GM21423 (cell line): ENCODE data around the gene ERCC3.
A peak's percentile ranks its signal among the peaks of the same experiment; 100 is the strongest.
"Not testable (repeated sequence)": the region's sequence is repeated elsewhere in the genome, so short reads cannot be mapped to it uniquely, and the experiment has no call there.

ENCODE experiments used
- ATAC-seq: cut with Tn5 transposase; IDR thresholded peaks from one replicate; pipeline ENCODE4 v1.9.1; 2021; ENCODE audit warnings: mild to moderate bottlenecking, moderate library complexity; ENCODE audit not compliant: unreplicated experiment

Gene ERCC3

DNA sequence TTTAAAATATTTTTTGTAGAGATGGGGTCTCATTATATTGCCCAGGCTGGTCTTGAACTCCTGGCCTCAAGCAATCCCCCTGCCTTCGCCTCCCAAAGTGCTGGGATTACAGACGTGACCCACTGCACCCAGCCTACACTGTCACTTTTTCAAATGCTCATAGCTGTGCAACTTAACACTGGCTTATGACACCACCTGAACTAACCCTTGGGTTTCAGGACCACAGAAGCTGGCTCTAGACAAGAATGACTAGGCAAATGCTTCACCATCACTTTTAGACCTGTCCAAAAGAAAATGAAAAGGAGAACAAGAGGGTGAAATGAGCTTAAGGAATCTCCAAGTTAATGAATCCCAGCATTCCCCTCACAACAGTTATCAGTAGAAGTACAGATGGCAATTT is 13.3 kb downstream of the ERCC3 start:
- ATAC-seq: no peak

DNA sequence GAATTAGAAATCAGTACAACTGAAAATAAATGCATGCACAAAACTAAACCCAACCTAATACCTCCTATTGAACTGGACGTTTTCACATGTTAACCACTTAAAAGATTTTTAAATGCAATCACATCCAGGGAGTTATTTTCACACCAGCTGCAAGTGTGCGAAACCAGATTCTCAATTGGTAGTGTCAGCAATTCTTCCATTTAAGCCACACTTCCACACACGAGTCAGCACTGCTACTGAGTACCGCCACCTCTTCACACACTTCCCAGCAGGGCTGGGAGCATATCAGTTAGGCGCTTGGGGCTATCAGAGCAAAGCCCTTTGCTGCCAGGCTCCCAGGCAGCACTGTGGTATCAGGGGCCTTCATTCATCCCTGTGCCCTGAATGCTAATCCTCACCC is 14.2 kb downstream of the ERCC3 start:
- no peak for ATAC-seq

DNA sequence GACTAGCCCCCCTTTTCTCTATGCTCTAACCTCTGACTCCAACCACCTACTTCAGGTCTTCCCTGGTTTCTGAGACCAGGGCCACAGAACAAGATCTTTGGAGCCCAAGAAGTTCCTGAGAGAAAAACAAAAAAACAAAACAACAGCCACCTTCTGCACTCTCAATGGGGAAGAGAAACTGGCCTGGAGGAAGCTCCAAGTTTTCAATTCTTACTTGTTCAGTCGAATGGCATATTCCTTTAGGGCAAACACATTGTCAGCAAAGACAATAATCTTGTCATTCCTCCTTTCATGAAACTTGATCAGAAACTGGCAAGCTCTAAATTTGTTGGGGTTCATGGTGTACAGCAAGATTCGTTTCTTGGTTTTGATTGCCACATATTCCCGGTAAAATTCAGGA is 15.0 kb downstream of the ERCC3 start:
- no peak for ATAC-seq

DNA sequence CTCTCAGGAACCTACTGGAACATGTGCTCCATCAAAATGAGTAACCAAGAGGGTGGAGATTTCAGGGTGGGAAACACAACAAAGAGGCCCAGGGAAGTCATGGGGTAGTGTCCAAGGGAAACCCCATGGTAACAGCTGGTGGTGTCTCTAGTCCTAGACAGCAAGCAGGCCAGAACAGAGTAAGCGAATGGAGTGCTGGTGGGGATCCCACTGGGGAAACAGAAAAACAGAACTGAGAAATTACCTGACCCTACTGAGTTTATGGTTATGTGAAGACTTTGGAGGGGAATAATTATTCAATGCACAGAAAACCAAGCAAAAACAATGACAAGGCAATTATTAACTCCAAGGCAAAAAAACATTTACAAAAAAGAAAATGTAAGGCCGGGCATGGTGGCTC is 16.9 kb downstream of the ERCC3 start:
- peak; percentile 84 for ATAC-seq

DNA sequence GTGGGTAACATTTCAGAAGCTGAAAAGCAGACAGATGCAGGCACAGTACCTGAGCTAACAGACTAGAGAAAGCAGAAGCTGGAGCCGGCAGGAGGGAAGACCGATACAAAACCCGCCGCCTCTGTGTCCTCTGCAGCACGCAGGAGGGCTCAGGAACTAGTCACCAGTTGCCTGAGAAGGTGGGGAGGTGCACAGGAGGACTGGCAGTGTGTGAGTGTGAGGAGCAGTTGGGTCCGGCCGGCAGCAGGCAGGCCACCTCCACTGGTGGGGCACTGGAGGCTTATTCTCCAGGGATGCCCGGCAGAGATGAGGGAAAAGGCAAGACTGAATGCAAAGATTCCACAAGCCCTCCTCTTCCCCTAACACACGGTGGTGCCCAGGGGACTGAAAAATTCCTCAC is 18.2 kb downstream of the ERCC3 start:
- no peak for ATAC-seq

DNA sequence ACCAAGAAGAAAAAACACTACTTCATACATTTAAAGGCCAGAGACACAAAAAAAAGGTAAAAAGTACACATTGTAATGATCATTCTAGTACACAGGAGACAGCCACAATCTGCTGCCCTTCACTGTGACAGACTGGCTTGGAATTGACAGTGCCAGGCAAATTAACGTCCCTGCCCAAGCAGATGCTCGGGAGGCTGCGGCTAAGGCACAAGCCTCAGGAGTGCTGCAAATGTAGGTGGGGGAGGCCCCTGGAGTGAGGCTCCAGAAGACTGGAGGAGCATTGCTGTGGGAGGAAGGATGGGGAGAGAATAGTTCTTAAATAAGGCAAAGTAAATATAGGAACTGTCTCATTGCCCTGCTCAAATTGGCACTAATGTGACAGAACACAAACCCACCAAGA is 18.6 kb downstream of the ERCC3 start:
- no peak for ATAC-seq

DNA sequence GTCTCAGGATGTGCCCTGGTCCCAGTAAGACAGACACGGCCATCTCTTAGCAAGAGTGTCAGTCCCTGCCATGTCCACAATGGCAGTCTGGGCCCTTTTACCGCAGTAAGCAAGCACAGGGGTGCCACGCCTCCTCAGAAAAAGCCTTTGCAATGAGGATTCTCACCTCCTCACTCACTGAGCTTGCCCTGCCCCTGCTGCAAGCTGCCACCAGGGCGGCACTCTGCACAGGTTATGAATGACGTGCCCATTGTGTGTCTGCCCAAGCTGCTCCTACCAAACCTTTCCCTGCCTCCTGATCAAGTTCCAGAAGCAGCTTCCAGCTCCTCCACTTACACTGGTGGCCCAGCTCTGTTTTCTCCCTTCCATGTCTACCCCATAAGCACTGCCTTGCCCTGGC is 23.3 kb downstream of the ERCC3 start:
- no peak for ATAC-seq

DNA sequence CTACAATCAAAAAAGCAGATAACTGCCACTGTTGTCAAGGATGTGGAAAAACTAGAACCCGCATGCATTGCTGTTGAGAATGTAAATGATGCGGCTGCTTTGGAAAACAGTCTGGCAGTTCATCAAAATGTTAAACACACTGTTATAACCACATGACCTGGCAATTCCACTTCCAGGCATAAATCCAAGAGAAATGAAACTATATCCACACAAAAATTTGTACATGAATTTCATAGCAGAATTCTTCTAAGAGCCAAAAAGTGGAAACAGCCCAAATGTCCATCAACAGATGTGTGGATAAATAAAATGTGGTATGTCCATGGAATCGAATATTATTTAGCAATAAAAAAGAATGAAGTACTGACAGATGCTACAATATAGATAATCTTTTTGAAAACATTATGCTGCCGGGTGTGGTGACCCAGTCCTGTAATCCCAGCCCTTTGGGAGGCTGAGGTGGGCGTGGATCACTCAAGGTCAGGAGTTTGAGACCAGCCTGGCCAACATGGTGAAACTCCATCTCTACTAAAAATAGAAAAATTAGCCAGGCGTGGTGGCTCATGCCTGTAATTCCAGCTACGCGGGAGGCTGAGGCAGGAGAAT is 32.0 kb downstream of the ERCC3 start:
- no peak for ATAC-seq

DNA sequence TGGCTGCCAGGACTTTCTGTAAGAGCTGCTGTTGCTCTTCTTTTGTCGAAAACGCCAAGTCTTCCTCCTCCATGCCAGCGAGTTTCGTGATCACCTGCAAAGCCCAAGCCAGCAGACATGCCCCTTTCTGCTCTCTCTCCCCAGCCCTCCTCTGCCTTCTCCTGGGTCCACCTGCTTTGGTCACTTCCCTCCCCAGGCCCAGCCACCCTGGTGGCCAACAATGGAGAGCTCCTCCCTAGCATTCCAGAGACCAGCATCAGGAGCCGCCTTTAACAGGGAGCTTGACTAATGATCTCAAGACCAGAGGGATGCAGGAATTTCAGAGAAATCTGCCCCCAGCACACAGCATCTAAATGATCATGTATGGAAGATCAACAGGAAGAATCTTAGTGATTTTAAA is 34.6 kb downstream of the ERCC3 start:
- ATAC-seq: no peak

DNA sequence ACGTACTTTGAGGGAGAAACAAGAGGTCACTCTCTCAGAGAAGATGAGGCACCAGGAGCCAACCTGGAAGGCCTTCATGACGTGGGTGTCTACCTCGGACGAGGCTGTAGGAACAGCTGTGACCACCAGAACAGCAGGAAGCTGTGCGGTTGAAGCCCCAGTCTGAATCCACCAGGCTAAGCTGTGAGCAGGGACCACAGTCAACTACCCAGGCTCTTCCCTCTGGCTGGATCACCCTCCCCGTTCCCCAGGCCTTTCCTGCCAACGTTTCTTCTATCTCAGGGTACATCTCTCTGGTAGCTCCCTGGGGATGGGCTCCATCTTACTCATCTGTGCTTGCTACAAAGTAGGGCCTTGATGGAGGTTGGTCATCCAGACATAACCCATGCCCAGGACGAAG is 37.1 kb downstream of the ERCC3 start:
- no peak for ATAC-seq

DNA sequence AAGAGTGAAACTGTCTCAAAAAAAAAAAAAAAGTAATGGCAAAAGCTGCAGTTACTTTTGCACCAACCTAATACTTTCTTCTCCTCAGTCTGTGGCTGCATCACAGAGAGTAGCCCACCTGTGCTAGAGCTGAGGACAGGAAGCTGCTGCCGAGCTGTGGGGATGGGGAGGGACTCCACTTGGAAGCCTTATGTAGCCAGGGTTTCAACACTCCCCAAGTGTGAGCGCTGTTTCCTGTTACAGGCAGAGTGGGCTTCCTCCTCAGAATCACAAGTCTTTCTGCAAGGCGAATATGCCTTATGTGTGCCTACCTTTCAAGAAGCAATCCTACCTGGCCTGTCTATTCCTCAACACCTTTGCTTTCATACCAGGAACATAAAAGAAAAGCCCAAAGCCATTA is 37.6 kb downstream of the ERCC3 start:
- ATAC-seq: no peak

DNA sequence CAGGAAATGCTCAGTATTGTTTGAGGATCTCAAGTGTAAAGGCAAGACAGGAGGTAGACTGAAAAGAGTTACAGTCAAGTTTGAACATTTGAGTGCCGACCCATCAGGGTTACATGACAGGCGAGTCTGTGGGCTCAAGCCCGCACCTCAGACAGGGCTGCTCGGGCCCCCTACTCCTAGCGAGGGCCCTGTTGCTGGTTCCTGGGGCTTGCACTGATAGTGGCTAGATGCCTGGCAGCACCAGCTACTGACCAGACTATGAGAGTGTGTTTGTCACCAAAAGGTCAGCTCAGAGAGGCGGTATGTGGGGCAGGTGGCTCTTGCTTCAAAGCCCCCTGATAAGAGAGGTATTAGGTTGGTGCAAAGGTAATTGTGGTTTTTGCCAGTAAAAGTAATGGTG is 38.2 kb downstream of the ERCC3 start:
- ATAC-seq: no peak

DNA sequence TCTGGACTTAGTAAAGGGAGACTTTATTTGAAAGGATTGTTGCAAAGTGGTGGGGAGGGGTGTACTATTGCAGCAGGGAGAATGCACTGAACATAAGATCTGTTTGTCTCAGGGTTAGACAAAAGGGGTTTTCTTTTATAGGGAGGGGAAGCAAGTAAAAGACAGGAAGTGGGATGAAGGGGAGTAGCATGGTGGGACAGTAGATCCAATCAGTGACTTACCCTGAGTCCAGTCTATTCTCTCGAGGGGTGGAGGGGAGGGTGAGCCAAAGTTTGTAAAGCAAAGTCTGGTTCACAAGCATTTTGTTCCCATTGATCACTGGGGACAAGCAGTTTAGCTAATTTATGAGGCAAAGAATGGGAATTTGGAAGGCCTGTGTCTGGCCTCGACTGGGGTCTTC is 38.8 kb downstream of the ERCC3 start:
- no peak for ATAC-seq

DNA sequence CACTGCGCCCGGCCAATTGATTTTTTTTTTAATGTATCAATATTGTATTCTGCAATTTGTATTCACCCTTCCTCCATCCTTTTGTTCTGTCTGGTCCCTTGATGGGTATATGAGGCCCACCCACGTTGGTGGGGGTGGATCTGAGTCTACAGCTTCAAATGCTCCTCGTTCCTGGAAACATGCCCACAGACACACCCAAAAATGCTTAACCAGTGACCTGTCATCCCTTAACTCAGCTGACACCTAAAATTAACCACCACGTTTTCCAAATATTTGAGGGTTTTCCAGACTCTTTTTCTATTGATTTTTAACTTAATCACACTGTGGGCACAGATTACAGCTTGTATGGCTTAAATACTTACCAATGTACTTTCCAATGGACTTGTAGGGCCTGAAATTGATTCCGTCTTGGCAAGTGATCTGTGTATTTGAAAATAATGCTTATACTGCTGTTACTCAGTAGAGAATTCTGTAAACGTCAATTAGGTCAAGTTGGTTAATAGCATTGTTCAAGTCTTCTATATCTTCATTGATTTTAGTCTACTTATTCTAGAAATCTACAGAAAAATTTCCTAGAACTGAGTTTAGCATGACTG is 39.5 kb downstream of the ERCC3 start:
- no peak for ATAC-seq

DNA sequence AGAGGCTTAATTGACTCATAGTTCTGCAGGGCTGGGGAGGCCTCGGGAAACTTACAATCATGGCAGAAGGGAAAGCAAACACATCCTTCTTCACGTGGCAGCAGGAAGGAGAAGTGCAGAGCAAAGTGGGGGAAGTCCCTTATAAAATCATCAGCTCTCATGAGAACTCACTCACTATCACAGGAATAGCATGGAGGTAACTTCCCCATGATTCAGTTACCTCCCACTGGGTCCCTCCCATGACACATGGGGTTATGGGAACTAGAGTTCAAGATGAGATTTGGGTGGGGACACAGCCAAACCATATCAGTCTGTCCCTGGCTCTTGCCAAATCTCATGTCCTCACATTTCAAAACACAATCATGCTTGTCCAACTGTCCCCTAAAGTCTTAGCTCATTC is 52.8 kb downstream of the ERCC3 start:
- not testable (repeated sequence) for ATAC-seq

DNA sequence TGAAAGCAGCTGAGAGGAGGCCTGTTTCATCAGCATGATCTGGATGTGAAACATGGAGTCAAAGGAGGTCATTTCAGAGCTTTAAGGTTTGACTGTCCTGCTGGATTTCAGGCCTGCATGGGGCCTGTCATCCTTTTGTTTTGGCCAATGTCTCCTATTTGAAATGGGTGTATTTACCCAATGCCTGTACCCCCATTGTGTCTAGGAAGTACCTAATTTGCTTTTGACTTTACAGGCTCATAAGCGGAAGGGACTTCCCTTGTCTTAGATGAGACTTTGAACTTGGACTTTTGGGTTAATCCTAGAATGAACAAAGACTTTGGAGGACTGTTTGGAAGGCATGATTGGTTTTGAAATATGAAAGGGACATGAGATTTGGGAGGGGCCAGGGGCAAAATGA is 54.5 kb downstream of the ERCC3 start:
- no peak for ATAC-seq

DNA sequence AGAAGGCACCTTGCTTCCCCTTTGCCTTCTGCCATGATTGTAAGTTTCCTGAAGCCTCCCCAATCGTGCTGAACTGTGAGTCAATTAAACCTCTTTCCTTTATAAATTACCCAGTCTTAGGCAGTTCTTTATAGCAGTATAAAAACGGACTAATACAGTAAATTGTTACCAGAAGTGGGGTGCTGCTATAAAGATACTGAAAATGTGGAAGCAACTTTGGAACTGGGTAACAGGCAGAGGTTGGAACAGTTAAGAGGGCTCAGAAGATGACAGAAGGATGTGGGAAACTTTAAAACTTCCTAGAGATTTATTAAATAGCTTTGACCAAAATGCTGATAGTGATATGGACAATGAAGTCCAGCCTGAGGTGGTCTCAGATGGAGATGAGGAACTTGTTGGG is 56.2 kb downstream of the ERCC3 start:
- ATAC-seq: not testable (repeated sequence)

DNA sequence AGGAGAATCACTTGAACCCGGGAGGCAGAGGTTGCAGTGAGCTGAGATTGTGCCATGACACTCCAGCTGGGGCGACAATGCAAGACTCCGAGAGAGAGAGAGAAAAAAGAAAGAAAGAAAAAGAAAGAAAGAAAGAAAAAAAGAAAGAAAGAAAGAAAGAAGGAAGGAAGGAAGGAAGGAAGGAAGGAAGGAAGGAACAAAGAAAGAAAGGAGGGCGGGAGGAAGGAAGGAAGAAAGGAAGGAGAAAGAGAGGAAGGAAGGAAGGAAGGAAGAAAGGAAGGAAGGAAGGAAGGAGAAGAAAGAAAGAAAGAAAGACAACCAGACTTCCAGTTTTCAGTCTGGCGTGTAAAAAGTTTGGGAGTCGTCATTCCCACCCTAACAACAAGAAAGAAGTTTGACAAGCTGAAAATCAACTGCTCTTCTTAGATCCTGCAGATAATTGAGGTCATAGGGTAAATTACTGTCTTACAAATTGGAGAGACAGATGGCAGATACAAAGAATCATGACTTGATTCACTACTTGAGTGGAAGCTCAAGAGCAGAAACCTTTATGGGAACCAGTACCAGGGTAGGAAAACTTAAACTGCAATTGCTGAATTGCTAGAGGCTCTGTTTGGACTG is 58.8 kb downstream of the ERCC3 start:
- no peak for ATAC-seq

DNA sequence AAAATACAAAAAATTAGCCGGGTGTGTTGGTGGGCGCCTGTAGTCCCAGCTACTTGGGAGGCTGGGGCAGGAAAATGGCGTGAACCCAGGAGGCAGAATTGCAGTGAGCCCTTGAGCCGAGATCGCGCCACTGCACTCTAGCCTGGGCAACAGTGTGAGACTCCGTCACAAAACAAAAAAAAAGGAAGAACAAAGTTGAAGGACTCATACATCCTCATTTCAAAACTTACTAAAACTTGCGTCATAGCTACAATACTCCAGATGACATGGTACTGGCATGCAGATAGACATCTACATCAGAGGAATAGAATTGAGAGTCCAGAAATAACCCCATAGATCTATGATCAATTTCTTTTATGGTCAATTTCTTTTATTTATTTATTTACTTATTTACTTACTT is 60.2 kb downstream of the ERCC3 start:
- no peak for ATAC-seq

DNA sequence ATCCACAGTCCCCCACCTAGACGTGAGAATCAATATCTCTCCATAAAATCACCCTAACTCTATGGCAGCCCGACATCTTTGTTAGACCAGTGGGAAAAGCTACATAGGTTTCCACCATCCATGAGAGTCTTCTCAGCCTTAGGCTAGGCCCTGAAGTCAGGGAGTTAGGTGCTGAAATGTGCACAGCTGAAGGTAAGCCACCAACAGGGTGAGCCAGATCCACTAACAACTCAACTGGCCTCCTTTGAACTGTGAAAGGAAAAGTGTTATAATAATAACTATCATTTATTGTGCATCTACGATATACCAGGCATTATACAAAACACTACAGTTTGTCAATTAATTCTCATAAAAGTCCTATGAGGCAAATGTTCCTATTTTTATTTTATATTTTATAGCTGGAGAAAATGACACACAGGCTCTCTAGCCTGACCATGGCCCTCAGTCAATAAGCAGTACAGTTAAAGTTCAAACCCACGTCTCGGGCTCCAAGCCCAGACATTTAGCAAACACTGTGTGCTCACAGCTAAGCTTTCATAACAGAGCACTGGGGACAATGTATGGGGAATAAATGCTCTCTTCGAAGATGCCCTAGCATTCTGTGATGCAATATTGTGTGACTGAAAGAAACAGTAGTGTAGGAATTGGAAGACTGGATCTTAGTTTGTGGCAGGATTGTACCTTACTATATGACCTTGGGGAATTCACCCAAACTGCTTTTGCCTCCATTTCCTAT is 62.6 kb downstream of the ERCC3 start:
- ATAC-seq: no peak

DNA sequence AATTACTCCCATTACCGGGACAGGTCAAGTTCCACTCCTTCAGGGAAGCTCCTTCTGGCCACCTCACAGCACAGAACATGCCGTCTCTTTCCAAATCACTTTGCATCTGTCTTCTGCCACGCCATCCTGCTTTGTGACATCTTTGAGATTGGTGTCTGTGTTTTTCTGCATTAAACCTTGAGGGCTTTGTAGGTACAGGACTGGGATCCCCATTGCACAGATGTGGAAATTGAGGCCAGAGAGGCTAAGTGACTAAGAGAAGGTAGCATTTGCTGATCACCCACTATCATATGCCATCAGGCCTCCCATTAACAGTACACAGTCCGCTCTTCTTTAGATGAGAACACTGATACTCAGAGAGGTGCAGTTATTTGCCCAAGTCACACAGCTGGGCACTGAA is 64.4 kb downstream of the ERCC3 start:
- no peak for ATAC-seq

DNA sequence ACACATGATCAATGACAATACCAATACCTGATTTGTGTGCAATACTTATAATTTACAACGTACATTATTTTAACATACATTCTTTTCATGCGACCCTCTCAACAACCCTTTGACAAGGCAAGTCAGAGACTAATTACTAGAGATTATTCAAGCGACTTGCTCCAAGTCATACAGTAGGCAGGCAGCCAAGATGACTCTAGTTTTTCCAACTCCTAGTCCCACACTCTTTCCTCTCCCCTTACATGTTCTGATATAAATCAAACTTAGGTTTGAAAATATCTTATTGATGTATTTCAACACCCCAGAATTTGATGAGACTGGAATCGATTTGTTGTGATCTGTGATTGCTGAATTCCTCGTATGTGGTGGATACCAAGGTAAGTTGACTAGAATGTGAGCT is 65.8 kb downstream of the ERCC3 start:
- ATAC-seq: no peak
